ENCODE data around the gene OR10G6.

DNA sequence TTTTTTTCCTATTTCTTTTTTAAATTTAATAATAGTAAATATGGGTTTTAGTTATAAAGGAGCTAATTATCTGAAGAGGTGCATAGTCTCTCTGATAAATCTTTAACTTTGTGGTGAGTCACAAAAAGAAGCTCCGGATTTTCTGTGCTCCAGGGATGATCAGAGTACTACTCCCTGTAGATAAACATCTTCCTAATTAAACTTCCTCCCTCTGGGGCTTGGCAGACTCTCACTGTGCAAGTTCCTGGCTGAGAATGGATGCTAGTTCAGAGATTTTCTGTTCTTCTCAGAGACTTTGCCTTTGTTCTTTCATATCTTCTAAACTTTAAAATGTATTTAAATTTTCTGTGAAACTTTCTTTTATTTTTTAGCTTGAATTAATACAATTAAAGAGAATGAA is 46.3 kb upstream of the OR10G6 start, which contains the start of gene OR10G7:
- TF ChIP-seq, protein P1, sequence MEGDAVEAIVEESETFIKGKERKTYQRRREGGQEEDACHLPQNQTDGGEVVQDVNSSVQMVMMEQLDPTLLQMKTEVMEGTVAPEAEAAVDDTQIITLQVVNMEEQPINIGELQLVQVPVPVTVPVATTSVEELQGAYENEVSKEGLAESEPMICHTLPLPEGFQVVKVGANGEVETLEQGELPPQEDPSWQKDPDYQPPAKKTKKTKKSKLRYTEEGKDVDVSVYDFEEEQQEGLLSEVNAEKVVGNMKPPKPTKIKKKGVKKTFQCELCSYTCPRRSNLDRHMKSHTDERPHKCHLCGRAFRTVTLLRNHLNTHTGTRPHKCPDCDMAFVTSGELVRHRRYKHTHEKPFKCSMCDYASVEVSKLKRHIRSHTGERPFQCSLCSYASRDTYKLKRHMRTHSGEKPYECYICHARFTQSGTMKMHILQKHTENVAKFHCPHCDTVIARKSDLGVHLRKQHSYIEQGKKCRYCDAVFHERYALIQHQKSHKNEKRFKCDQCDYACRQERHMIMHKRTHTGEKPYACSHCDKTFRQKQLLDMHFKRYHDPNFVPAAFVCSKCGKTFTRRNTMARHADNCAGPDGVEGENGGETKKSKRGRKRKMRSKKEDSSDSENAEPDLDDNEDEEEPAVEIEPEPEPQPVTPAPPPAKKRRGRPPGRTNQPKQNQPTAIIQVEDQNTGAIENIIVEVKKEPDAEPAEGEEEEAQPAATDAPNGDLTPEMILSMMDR (IDR thresholded peaks at IDR 0.05), result no peak
- TF ChIP-seq POLR2A (IDR thresholded peaks at IDR 0.05), result no peak
